Naive thymus-derived CD4-positive, alpha-beta T cell (primary cell): Measurements from ENCODE around the gene HMOX1. TPM values are rescaled to one million over a fixed set of nuclear protein-coding genes. Genes with fewer than 3 reads are reported as not detected.

Experiments used
- ATAC-seq: fragments of 150-1000 bp; cut with Tn5 transposase; 2 replicates; pipeline ENCODE4 v1.10.0; 2021; ENCODE audit warnings: mild to moderate bottlenecking, moderate library complexity
- CTCF ChIA-PET: fragments of 350-600 bp; sonication (Branson Sonifier 250); formaldehyde crosslinking; loops from one replicate; lab custom pipeline; 2021; ENCODE audit warnings: antibody characterized with exemption; lab: Charles Lee
- POLR2A ChIA-PET: fragments of 350-600 bp; sonication (Branson Sonifier 250); formaldehyde crosslinking; loops from one replicate; lab custom pipeline; 2021; ENCODE audit warnings: antibody characterized with exemption, inconsistent platforms; lab: Charles Lee
- DNase-seq, 9 donors: peaks; one replicate each; pipeline versions ENCODE4 v3.0.0 to v3.0.0-alpha.2; 2020 to 2022; ENCODE audit warnings: mixed read lengths in 1 of 9
- H3K27ac ChIP-seq: one replicate; pipeline ENCODE4 v1.7.0; 2013; ENCODE audit warnings: mild to moderate bottlenecking, low read depth, low read length, moderate library complexity
- H3K27me3 ChIP-seq, 2 donors: one replicate each; pipeline ENCODE4 v1.7.0; 2013; ENCODE audit warnings: low read length in 2 of 2, mild to moderate bottlenecking in 2 of 2, moderate library complexity in 2 of 2; ENCODE audit not compliant: control insufficient read depth in 2 of 2, insufficient read depth in 2 of 2
- H3K36me3 ChIP-seq, 3 experiments: 1 replicate in 2 of 3; 2 replicates in 1 of 3; pipeline ENCODE4 v1.7.0; 2013; ENCODE audit warnings: low read length in 3 of 3, mild to moderate bottlenecking in 3 of 3, moderate library complexity in 1 of 3; ENCODE audit not compliant: insufficient read depth in 3 of 3, control insufficient read depth in 2 of 3
- H3K4me1 ChIP-seq, 2 donors: one replicate each; pipeline ENCODE4 v1.7.0; 2013; ENCODE audit warnings: low read length in 2 of 2, mild to moderate bottlenecking in 2 of 2, moderate library complexity in 1 of 2; ENCODE audit not compliant: control insufficient read depth in 2 of 2, insufficient read depth in 2 of 2
- H3K4me3 ChIP-seq: 2 replicates; pipeline ENCODE4 v1.7.0; 2013; ENCODE audit warnings: mild to moderate bottlenecking, low read length
- H3K9me3 ChIP-seq, 3 experiments: 1 replicate in 2 of 3; 2 replicates in 1 of 3; pipeline ENCODE4 v1.7.0; 2013; ENCODE audit warnings: low read length in 3 of 3; ENCODE audit not compliant: control insufficient read depth in 2 of 3
- H3K27ac Mint-ChIP-seq, 9 donors: one replicate each; pipeline ENCODE4 v1.8.0; 2020 to 2022; ENCODE audit warnings: mixed read lengths in 9 of 9, mild to moderate bottlenecking in 8 of 9, moderate library complexity in 5 of 9, inconsistent platforms in 2 of 9
- H3K27me3 Mint-ChIP-seq, 5 donors: one replicate each; pipeline ENCODE4 v1.8.0; 2021 to 2022; ENCODE audit warnings: mixed read lengths in 5 of 5, mild to moderate bottlenecking in 1 of 5
- H3K36me3 Mint-ChIP-seq, 5 donors: one replicate each; pipeline ENCODE4 v1.8.0; 2020 to 2022; ENCODE audit warnings: mixed read lengths in 5 of 5, mild to moderate bottlenecking in 3 of 5, inconsistent platforms in 1 of 5
- H3K4me1 Mint-ChIP-seq, 7 donors: one replicate each; pipeline ENCODE4 v1.8.0; 2020 to 2022; ENCODE audit warnings: mixed read lengths in 7 of 7, mild to moderate bottlenecking in 3 of 7, inconsistent platforms in 1 of 7
- H3K4me3 Mint-ChIP-seq, 10 donors: one replicate each; pipeline ENCODE4 v1.8.0; 2020 to 2022; ENCODE audit warnings: mild to moderate bottlenecking in 10 of 10, mixed read lengths in 10 of 10, moderate library complexity in 6 of 10, inconsistent platforms in 2 of 10
- H3K9me3 Mint-ChIP-seq, 11 donors: one replicate each; pipeline ENCODE4 v1.8.0; 2020 to 2022; ENCODE audit warnings: mixed read lengths in 11 of 11, mild to moderate bottlenecking in 4 of 11, inconsistent platforms in 1 of 11, moderate library complexity in 1 of 11
- intact Hi-C, 2 donors: fragments of 100-400 bp; cut with micrococcal nuclease; formaldehyde crosslinking; loops; one replicate each; pipeline ENCODE4 v1.15.1; 2023
- polyA plus RNA-seq, 2 donors: library from polyadenylated mRNA; unstranded; fragments of 300-500 nt; fragmentation: Illumina TruSeq; gene quantifications; one replicate each; pipeline ENCODE4 v1.2.3, GENCODE V29; 2021
- total RNA-seq, 6 experiments: library from RNA in 5 of 6; stranded (reverse) in 5 of 6; gene quantifications; 1 replicate in 5 of 6; 2 replicates in 1 of 6; pipeline ENCODE4 v1.2.3 and lab custom pipeline; 2021 to 2026

The HMOX1 gene
- total and polyA plus RNA-seq, 7 experiments from 2014 or later = 0.14 to 54.0 (median 4.7) TPM

GRCh38 chr22:35418088-35418487 lies 37.2 kb downstream of the HMOX1 start:
- no peak for ATAC-seq
- ChIA-PET CTCF (no interaction called here), POLR2A (no interaction called here)
- Mint-ChIP-seq H3K4me1 (no peaks in the 10 kb centered on the region), H3K4me3 (no peak overlapping the region), H3K36me3 (peaks cover 8 to 58% (median 14%) of the 10 kb centered on the region in 5 donors), H3K27me3 (no peaks in the 10 kb centered on the region), H3K9me3 (no peaks in the 10 kb centered on the region), H3K27ac (no peak overlapping the region)
- Histone ChIP-seq H3K27me3 (no peaks in the 10 kb centered on the region), H3K4me3 (no peak overlapping the region), H3K9me3 (no peaks in the 10 kb centered on the region), H3K27ac (no peak overlapping the region), H3K4me1 (no peaks in the 10 kb centered on the region), H3K36me3 (peaks cover 0 to 95% (median 29%) of the 10 kb centered on the region in 3 experiments)
- no peak for DNase-seq
- intact Hi-C loops = no loop called here

- Mint-ChIP-seq H3K36me3 (peaks cover 11 to 59% (median 14%) of the 10 kb centered on the region in 5 donors), H3K27me3 (no peaks in the 10 kb centered on the region), H3K9me3 (no peaks in the 10 kb centered on the region), H3K4me3 (no peak overlapping the region), H3K4me1 (no peaks in the 10 kb centered on the region), H3K27ac (no peak overlapping the region)
- Histone ChIP-seq H3K27me3 (no peaks in the 10 kb centered on the region), H3K27ac (no peak overlapping the region), H3K9me3 (no peaks in the 10 kb centered on the region), H3K4me1 (no peaks in the 10 kb centered on the region), H3K36me3 (peaks cover 0 to 95% (median 31%) of the 10 kb centered on the region in 3 experiments), H3K4me3 (no peak overlapping the region)
- ChIA-PET POLR2A (no interaction called here), CTCF (no interaction called here)
- DNase-seq (no peak), ATAC-seq (no peak)
- intact Hi-C loops = no loop called here
Measured at GRCh38 chr22:35418731-35419130, 37.8 kb downstream of the HMOX1 start.

GRCh38 chr22:35419756-35420155 lies 38.9 kb downstream of the HMOX1 start:
- H3K4me1 ChIP-seq = no peaks in the 10 kb centered on the region
- CTCF ChIA-PET = interaction anchor here (0.7 kb wide), 1 partner anchor 1233 kb away, joined by 3 read pairs; no protein-coding TSS in a partner anchor
- no peaks in the 10 kb centered on the region for H3K9me3 ChIP-seq
- Mint-ChIP-seq H3K27ac (peak overlapping the region in 1 of 9 donors; percentile 5), H3K4me3 (no peak overlapping the region), H3K9me3 (no peaks in the 10 kb centered on the region), H3K36me3 (peaks cover 10 to 61% (median 13%) of the 10 kb centered on the region in 5 donors), H3K27me3 (no peaks in the 10 kb centered on the region), H3K4me1 (no peaks in the 10 kb centered on the region)
- no peak overlapping the region for H3K4me3 ChIP-seq
- H3K27me3 ChIP-seq = no peaks in the 10 kb centered on the region
- ATAC-seq (no peak), DNase-seq (no peak)
- intact Hi-C loops = no loop called here
- no peak overlapping the region for H3K27ac ChIP-seq
- peaks cover 0 to 97% (median 31%) of the 10 kb centered on the region in 3 experiments for H3K36me3 ChIP-seq
- POLR2A ChIA-PET = no interaction called here

GRCh38 chr22:35421121-35421520 lies 40.2 kb downstream of the HMOX1 start:
- Mint-ChIP-seq H3K27me3 (no peaks in the 10 kb centered on the region), H3K36me3 (peaks cover 8 to 54% (median 14%) of the 10 kb centered on the region in 5 donors), H3K27ac (no peak overlapping the region), H3K4me3 (no peak overlapping the region), H3K9me3 (no peaks in the 10 kb centered on the region), H3K4me1 (no peaks in the 10 kb centered on the region)
- ChIA-PET CTCF (interaction anchor here (1.0 kb wide), 1 partner anchor 10 kb away, joined by 4 read pairs; no protein-coding TSS in a partner anchor), POLR2A (interaction anchor here (0.7 kb wide), 1 partner anchor 15 kb away, joined by 3 read pairs; no protein-coding TSS in a partner anchor)
- intact Hi-C loops = no loop called here
- H3K36me3 ChIP-seq = peaks cover 0 to 93% (median 30%) of the 10 kb centered on the region in 3 experiments
- no peaks in the 10 kb centered on the region for H3K4me1 ChIP-seq
- no peaks in the 10 kb centered on the region for H3K9me3 ChIP-seq
- ATAC-seq (no peak), DNase-seq (no peak)
- no peak overlapping the region for H3K27ac ChIP-seq
- no peak overlapping the region for H3K4me3 ChIP-seq
- no peaks in the 10 kb centered on the region for H3K27me3 ChIP-seq

GRCh38 chr22:35422145-35422544 lies 41.2 kb downstream of the HMOX1 start:
- intact Hi-C loops = no loop called here
- ATAC-seq (no peak), DNase-seq (no peak)
- CTCF ChIA-PET = no interaction called here
- peaks cover 0 to 92% (median 23%) of the 10 kb centered on the region in 3 experiments for H3K36me3 ChIP-seq
- Mint-ChIP-seq H3K36me3 (peaks cover 0 to 48% (median 11%) of the 10 kb centered on the region in 5 donors), H3K4me3 (no peak overlapping the region), H3K9me3 (no peaks in the 10 kb centered on the region), H3K4me1 (peaks cover 0 to 3% (median 0%) of the 10 kb centered on the region in 7 donors), H3K27ac (no peak overlapping the region), H3K27me3 (no peaks in the 10 kb centered on the region)
- H3K9me3 ChIP-seq = no peaks in the 10 kb centered on the region
- H3K4me3 ChIP-seq = no peak overlapping the region
- no peaks in the 10 kb centered on the region for H3K4me1 ChIP-seq
- H3K27me3 ChIP-seq = no peaks in the 10 kb centered on the region
- POLR2A ChIA-PET = no interaction called here
- H3K27ac ChIP-seq = no peak overlapping the region

GRCh38 chr22:35422936-35423335 lies 42.0 kb downstream of the HMOX1 start:
- CTCF ChIA-PET = no interaction called here
- intact Hi-C loops = no loop called here
- no peak overlapping the region for H3K27ac Mint-ChIP-seq

GRCh38 chr22:35424081-35424480 lies 43.2 kb downstream of the HMOX1 start:
- Histone ChIP-seq H3K27ac (no peak overlapping the region), H3K4me1 (no peaks in the 10 kb centered on the region), H3K9me3 (no peaks in the 10 kb centered on the region), H3K4me3 (no peak overlapping the region), H3K36me3 (peaks cover 0 to 76% (median 14%) of the 10 kb centered on the region in 3 experiments), H3K27me3 (no peaks in the 10 kb centered on the region)
- Mint-ChIP-seq H3K4me1 (peaks cover 0 to 3% (median 0%) of the 10 kb centered on the region in 7 donors), H3K27me3 (no peaks in the 10 kb centered on the region), H3K9me3 (no peaks in the 10 kb centered on the region), H3K36me3 (peaks cover 0 to 45% (median 11%) of the 10 kb centered on the region in 5 donors), H3K4me3 (no peak overlapping the region), H3K27ac (no peak overlapping the region)
- ATAC-seq = no peak
- ChIA-PET POLR2A (no interaction called here), CTCF (no interaction called here)
- intact Hi-C loops = no loop called here
- no peak for DNase-seq

More at GRCh38 chr22:35422936-35423335, 42.0 kb downstream of the HMOX1 start:
- Histone ChIP-seq H3K4me1 (no peaks in the 10 kb centered on the region), H3K27ac (no peak overlapping the region), H3K36me3 (peaks cover 0 to 84% (median 16%) of the 10 kb centered on the region in 3 experiments), H3K9me3 (no peaks in the 10 kb centered on the region), H3K4me3 (no peak overlapping the region), H3K27me3 (no peaks in the 10 kb centered on the region)
- POLR2A ChIA-PET = no interaction called here
- ATAC-seq (no peak), DNase-seq (no peak)
- Mint-ChIP-seq H3K9me3 (no peaks in the 10 kb centered on the region), H3K36me3 (peaks cover 0 to 45% (median 11%) of the 10 kb centered on the region in 5 donors), H3K4me3 (no peak overlapping the region), H3K27me3 (no peaks in the 10 kb centered on the region), H3K4me1 (peaks cover 0 to 3% (median 0%) of the 10 kb centered on the region in 7 donors)
